Measurements from ENCODE around the gene SPATA45.
A peak's percentile ranks its signal among the peaks of the same experiment; 100 is the strongest.

DNA sequence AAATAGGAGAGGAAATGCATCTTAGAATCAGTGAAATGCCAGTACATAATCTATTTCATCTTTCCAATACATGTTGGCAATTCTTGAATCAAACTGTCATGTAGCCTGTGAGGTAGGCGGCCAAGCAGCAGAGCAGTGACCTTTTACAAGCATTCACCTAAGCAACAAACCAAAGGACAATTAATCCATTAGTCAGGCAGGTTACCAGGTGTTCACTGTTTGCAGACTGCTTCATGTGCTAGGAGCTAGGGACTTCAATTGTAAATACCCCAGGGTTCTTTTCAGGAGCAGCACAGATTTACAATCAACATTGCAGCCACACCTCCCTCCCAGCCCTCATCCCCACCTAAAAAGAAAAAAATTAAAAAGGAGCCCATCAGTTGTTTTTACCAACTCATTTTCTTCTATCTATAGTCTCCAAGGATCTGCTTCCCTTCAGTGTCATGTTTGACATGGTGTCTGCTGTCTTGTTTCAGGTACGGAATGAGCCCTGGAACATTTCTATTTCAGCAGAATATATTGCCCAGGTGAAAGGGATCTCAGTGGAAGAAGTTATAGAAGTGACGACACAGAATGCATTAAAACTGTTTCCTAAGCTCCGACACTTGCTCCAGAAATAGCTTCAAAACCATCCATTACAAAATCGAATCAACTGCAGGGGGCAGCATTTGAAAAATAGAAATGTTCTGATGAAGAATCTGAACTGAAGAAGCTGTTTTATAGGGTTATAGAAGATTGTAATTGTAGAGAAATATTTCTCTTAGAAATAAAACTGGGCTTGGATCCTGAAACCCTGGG lies 32.7 kb downstream of the SPATA45 start:
- TF ChIP-seq, protein P1, sequence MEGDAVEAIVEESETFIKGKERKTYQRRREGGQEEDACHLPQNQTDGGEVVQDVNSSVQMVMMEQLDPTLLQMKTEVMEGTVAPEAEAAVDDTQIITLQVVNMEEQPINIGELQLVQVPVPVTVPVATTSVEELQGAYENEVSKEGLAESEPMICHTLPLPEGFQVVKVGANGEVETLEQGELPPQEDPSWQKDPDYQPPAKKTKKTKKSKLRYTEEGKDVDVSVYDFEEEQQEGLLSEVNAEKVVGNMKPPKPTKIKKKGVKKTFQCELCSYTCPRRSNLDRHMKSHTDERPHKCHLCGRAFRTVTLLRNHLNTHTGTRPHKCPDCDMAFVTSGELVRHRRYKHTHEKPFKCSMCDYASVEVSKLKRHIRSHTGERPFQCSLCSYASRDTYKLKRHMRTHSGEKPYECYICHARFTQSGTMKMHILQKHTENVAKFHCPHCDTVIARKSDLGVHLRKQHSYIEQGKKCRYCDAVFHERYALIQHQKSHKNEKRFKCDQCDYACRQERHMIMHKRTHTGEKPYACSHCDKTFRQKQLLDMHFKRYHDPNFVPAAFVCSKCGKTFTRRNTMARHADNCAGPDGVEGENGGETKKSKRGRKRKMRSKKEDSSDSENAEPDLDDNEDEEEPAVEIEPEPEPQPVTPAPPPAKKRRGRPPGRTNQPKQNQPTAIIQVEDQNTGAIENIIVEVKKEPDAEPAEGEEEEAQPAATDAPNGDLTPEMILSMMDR (IDR thresholded peaks at IDR 0.05) = peak in 4 of 6 experiments; percentile 30 to 62 (median 55)
- TF ChIP-seq POLR2A (IDR thresholded peaks at IDR 0.05) = no peak
